ENCODE measurements around the gene PRDX1. TPM values are rescaled to one million over a fixed set of nuclear protein-coding genes. Genes with fewer than 3 reads are reported as not detected.

PRDX1 gene
- 397 and 414 TPM in 2 replicates for total RNA-seq

DNA sequence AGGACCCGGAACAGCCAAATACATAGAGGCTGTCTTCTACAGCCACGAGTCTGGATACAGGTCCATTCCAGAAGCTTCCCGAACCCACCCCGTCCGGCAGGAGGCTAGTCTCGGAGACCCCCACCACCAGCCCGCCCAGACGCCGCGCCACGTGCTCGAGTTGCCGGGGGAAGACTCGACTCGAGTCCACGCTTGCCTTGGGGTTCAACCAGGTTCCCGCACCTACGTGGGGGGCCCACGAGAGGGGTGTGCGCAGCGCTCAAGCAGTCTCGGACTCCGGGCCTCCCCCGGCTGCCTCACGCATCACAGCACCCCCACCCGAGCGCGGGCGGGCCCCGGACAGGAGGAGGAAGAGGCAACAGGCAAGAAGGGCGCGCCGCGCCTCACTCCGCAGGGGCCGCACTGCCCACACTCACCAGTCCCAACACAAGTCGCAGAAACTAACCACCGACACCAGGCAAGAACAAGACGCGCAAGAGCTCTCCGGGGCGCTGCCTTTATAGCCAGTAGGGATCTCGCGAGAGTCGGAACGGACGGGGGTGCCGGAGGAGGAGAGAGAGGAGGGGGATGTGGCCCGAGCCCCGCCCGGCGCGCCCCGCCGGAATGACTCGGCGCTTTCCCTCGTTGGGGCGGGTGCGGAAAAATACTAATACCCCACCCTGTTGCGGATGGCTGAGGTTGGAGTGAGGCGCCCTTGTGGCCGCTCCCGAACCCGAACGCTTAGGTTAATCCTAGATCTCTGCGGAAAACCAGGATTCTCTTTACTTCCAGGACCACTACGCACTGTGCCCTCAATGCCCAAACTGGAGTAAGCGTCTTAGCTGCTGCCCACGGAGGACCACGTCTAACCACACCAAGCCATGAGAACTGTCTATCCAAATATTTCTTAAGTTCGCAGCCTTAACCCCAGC lies at the start of gene PRDX1:
Gene PRDX1 (minus strand): TSS at position 472 of the 911 bp plus-strand sequence. CDS start 2,841 bp downstream, outside the sequence.
- intact Hi-C loops (cut with micrococcal nuclease), result loop anchor here (1.0 to 2.0 kb wide), 9 partner anchors 21 to 509 kb away; partner anchors contain the start of genes CCDC163, GPBP1L1, MMACHC and MUTYH

DNA sequence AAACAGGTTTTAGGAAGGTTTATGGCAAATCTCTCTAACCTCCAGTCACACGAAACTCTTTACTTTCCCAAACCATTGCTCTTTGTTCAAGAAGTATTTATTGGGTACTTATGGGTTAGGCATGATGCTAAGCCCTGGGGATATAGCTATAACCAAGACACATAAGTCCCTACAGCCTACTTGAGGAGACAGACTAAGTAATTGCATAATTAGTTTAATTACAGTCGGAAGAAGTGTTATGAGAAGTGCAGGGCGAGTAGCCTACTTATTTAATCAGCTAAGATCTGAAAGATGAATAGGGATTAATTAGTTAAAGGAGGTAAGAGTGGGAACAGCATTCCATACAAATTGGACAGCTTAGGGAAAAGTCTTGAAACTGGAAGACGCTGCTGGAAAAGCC lies 48.9 kb upstream of the PRDX1 start:
- intact Hi-C loops (cut with micrococcal nuclease), result loop anchor here (1.0 kb wide), 8 partner anchors 13 to 230 kb away; partner anchors contain the start of genes CCDC163, MMACHC, MUTYH and PRDX1

DNA sequence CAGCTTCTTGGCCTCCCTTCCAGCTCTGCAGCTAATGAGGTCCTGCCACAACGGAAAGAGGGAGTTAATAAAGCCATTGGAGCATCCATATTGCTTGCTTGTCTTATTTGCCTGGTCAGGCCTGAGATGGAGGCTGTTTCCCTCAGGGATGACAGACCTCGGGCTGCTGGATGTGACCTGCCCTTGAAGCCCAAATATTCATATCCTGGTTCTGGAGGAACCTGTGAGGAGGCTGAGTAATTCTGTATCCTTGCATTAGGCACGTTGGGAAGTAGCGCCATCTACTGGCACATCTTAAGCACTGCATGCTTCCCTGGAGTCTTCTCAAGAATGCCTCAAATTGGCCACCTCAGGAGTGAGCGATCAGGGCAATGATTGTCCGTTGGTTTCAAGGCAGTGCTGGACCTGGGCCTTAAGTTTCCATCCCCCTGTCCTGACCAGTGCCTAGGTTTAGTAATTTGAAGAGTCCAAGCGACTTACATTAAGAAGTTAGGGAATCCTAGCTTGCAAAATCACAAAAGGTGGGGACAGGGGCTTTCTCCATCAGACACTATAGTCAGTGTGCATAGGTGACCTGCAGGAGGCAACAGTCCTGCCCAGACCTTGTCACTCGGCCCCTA lies 48.4 kb upstream of the PRDX1 start:
- intact Hi-C loops (cut with micrococcal nuclease), result loop anchor here (1.0 kb wide), 8 partner anchors 13 to 230 kb away; partner anchors contain the start of genes CCDC163, MMACHC, MUTYH and PRDX1

DNA sequence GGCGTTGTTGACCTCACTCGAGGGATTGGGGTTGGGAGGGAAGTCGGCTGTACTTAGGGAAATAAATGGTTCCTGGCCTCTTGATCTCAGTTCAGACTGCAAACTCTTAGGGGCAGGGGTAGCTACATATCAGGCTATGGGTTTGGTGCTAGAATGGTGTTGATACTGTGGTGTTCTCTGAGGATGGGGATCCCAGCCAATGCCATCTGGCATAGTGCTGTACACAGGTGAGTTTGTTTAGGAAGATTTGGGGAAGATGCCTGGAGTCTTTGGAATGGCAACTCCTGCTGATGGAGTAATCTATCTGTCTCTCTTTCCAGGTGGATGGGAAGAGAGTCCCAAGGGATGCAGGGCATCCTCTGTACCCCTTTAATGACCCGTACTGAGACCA lies 47.9 kb upstream of the PRDX1 start:
- intact Hi-C loops (cut with micrococcal nuclease), result no loop called here

DNA sequence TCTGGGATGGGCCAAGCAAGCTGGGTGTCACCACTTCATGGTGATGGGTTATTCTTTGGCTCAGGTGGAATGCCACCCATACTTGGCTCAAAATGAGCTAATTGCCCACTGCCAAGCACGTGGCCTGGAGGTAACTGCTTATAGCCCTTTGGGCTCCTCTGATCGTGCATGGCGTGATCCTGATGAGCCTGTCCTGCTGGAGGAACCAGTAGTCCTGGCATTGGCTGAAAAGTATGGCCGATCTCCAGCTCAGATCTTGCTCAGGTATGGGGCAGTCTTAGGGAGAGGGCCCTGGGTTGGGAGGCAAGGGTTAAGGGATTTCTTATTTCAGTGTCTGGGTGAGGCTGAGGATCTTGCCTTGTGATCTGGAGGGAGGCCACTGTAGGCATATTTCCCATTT lies 46.7 kb upstream of the PRDX1 start:
- intact Hi-C loops (cut with micrococcal nuclease), result no loop called here

DNA sequence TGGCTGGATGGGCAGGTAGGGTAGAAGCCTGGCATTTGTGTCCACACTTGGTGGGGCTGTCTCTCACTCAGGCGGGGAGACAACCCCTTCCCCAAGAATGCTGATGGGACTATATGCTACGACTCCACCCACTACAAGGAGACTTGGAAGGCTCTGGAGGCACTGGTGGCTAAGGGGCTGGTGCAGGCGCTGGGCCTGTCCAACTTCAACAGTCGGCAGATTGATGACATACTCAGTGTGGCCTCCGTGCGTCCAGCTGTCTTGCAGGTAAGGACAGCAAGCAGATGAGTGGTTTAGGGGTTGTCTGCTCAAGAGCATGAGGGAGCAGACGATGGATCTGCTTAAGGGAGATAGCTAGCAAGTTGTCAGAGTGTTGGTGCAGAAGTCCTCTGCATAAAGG lies 46.2 kb upstream of the PRDX1 start:
- intact Hi-C loops (cut with micrococcal nuclease), result no loop called here

DNA sequence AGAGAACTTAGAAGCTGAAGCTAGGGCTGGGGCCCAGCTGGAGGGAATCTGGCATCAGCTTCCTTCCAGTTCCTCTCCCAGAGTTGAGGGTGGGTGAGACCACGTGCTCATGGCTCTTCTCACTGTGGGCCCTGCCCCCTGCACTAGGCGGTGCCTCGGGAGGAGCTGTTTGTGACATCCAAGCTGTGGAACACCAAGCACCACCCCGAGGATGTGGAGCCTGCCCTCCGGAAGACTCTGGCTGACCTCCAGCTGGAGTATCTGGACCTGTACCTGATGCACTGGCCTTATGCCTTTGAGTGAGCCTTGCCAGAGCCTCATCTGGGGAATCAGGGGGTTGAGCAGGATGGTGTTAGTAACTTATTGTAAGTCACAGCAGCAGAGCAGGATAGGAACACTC lies 45.0 kb upstream of the PRDX1 start:
- intact Hi-C loops (cut with micrococcal nuclease), result no loop called here

DNA sequence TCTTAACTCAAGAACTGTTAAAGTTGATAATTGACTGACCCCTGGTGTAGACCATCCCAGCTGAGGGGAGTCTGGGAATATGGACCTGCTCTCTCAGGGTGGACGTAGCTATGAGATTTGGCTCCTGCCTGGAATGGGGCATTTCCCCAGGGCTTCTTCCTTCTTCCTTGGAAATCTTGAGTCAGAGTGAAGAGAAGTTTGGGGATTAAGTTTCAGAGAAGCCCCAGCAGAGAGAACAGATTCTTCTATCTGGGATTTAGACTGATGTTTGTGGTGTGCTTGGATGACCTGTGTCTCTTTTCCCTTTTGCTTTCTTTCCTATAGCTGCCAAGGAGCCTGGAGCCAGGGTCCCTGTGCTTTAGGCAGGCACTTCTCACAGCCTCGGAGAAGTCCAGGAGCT lies 42.2 kb upstream of the PRDX1 start:
- intact Hi-C loops (cut with micrococcal nuclease), result no loop called here

DNA sequence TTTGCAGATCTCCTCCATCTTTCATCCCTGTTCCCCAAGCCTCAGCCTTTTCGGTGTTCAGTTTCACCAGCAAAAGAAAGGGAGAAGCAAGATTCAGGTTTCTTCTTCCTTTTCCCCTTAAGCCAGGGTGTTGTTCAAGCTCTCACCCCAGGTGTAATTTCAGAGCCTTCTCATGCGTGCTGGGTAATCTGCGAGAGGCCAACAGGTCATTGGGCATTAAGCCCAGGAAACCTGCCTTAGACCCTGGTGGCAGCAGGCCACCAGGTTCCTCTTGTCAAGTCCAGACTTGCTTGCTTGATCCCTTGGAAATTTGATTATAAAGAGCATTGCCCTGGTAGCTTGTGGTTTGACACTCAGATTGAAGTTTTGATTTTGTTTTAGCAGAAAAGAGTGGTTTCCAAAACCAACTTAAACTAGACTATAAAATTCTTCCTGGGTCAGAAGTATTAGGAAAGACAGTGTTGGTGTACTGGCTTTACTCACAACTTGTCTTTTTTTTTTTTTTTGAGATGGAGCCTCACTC lies 35.8 kb upstream of the PRDX1 start:
- intact Hi-C loops (cut with micrococcal nuclease), result no loop called here

DNA sequence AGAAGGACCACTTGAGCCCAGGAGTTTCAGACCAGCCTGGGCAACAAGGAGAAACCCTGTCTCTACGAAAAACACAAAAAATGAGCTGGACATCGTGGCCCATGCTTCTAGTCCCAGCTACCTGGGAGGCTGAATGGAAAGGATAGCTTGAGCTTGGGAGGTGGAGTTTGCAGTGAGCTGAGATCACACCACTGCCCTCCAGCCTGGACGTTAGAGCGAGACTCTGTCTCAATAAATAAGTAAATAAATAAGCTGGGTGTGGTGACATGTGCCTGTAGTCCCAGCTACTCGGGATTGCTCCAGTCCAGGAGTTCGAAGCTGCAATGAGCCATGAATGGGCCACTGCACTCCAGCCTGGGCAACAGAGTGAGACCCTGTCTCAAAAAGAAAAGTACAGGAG lies 32.5 kb upstream of the PRDX1 start:
- intact Hi-C loops (cut with micrococcal nuclease), result no loop called here

DNA sequence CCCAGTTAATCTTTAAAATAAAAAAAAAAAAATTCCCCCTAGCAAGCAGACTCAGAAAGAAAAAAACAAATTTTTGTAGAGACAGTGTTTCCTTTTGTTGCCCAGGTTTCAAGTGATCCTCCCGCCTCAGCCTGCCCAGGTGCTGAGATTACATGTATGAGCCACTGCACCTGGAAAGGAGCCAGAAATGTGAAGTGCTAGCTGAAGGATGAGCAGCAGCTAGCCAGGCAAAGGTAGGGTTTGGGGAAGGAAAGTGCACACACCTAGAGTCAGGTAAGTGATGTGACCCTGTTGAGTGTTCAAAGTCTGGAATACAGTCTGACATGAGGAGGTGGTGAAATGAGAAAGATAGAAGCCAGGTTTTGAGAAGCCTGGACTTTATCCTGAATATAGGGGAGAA lies 30.6 kb upstream of the PRDX1 start:
- intact Hi-C loops (cut with micrococcal nuclease), result no loop called here

DNA sequence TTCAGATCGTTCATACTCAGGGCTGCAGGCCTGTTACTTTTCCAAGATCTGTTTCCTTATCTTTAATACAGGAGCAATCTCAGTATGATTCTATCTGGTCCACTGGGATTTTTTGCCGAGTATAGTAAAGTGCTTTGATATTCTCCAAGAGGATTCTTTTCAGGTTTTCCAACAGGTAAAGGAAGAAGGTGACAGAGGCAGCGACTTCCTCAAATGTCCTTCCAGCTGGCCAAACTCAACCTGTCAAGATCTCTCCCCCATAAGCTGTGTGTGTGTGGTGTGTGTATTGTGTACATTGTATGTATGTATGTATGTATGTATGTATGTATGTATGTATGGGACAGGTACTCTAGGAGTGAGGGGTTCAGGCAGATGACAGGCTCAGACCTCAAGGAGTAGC lies 30.0 kb upstream of the PRDX1 start:
- intact Hi-C loops (cut with micrococcal nuclease), result loop anchor here (1.0 to 2.0 kb wide), 7 partner anchors 8 to 249 kb away; partner anchors contain the start of genes IPP, NASP and PRDX1

DNA sequence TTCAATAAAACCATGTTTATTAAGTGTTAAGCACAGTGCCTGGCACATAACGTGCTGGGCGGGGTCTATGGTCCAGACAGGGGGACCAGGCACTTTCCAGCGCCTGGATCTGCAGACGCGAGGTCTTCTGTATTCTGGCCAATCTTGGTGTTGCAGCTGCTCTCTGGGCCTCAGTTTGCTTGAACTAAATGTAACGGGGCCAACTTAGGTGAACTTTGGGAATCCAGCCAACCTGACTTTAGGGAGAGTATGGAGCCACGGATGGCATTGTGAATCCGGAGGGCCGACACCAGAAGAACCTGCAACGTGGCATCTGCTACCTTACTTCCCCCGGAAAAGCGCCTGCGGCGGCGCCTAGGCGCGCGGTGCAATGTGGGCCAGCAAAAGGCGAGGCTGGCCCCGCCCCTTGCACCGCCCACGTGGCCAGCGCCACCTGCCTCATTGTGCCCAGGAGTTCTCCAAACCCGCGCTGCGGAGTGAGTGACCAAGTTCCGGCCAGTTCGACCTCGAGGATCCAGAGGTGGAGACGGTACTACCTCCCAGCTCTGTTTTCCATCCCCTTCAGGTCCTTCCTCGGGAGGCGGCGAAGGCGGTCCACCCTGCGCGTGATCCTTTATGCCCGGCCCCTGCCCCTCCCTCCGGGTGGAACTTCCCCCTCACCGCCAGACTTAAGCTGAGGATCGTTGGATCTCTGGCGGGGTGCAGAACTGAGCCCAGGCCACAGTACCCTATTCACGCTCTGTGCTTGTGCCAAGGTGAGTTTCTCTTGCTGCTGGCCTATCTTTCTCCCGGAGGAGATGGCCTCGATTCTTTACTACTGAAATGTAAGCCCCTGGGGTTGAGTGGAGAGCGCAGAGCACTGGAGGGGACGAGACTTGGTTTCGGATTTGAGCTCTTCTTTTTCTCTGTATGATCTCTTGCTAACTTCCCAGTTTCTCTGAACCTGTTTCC lies 29.0 kb upstream of the PRDX1 start, which contains the start of gene AKR1A1:
Gene AKR1A1 (plus strand): TSS at position 426 of the 951 bp plus-strand sequence. CDS start 10,969 bp downstream, outside the sequence.
- intact Hi-C loops (cut with micrococcal nuclease), result loop anchor here (1.0 to 2.0 kb wide), 12 partner anchors 7 to 811 kb away; partner anchors contain the start of genes CCDC163, GPBP1L1, IPP and KIF2C

DNA sequence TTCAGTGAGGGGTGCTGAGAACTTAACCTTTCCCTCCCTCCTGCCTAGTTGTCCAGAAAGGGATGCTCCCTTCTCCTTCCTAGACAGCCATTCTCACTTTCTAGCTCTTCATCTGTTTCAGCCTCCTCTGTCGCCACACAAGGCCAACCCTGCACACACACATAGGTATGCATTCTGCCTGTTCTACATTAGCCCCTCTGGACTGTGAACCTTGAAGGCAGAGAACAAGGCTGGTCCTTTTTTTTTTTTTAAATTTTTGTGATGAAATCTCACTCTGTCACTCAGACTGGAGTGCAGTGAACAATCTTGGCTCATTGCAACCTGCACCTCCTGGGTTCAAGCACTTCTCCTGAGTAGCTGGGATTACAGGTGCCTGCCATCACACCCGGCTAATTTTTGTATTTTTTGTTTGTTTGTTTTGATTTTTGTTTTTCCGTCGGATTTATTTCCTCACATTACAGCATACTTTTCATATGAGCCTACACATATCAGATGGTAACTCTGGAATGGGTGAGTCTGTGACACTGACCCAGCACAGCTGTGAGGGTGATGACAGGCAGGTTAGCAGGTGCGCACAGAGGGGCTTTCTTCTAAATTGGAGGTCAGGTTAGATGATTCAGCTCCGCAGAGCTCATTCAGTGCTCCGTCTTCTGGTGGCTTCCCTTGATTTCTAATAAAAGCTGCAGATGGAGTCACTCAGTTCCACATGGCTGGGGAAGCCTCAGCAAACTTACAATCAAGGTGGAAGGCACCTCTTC lies 24.0 kb upstream of the PRDX1 start:
- intact Hi-C loops (cut with micrococcal nuclease), result no loop called here

DNA sequence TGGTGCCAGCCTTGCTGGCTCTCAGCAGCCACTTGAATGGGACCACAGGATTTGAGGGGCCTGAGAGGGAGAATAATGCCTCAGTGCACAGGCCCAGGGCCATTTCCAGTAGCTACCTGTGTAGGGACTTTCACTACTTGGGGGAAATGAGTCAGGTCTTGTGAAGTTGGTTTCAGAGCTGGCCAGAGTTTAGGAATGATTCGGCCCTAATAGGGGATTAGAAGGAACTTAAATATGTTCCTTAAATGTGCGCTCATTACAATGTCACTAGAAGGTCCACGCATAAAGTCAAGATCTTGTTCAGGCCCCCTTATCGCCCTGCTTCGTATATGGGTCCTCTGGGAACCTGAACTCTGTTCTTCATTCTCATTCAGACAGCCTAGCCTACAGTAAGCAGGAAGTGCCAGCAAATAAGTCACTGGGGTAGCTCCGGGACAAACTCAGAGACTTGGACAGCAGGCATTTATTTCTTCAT lies 23.4 kb upstream of the PRDX1 start:
- intact Hi-C loops (cut with micrococcal nuclease), result no loop called here

DNA sequence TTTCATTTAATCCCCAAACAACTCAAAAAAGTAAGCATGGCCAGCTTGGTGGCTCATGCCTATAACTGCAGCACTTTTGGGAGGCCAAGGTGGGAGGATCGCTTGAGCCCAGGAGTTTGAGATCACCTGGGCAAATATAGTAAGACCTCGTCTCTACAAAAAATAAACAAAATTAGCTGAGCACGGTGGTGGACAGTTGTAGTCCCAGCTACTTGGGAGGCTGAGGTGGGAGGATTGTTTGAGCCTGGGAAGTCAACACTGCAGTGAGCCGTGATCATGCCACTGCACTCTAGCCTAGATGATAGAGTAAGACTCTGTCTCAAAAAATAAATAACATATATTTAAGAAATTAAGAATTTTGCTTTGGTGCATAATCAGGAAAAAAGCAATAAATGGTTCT lies 22.8 kb upstream of the PRDX1 start:
- intact Hi-C loops (cut with micrococcal nuclease), result loop anchor here (1.0 kb wide), 1 partner anchor 39 kb away; no protein-coding TSS in a partner anchor

DNA sequence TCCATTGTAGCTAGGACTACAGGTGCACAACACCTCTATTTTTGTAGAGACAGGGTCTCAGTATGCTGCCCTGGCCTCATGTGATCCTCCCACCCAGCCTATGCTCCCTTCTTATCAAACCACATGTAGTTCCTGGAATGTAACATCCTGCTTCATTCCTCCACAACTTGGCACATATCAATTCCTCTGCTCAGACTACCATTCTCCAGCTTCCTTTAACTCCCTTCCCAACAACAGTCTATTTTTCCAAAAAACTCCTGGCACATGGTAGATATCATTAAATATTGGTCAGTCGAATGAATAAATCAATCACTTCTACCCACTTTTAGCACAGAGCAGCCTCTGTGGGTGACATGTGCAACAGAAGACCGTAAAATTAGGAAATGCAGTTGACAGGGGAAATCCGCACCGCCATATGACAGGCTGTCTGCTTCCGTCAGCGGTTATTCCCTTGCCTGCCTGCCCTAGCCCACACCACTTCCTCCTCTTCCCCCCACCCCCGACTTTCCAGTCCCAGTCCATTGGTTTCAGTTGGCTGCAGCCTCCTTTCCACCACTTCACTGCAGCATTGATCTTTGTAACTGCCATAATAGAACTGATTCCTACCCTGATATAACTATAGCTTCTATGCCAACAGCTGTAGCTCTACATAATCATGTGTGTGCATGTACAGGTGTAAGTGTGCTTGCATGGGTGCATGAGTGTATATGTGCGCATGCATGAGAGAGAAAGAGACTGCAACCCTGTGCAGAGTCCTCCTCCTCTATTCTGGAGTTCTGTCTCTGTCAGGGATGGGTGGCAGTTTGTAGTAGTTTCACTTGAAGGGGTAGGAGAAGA lies 22.1 kb upstream of the PRDX1 start:
- intact Hi-C loops (cut with micrococcal nuclease), result loop anchor here (1.0 kb wide), 3 partner anchors 8 to 40 kb away; no protein-coding TSS in a partner anchor

DNA sequence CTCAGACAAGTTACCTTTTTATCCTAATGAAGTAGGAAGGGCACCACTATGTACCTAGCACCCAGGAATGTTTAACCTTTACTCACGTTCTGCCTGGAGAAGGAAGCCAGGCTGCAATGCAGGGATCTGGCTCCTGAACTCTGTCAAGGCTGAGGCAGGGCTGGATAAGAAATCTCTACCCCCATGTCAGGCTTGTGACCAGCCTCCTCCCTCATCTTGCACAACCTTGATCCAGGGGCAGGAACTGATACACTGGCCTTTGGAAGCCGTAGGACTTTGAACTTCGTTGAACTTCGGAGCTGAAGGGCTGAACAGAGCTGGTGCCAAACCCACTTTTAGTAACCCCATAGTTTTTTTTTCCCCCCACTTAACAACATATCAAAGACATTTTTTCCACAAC lies 20.9 kb upstream of the PRDX1 start:
- intact Hi-C loops (cut with micrococcal nuclease), result no loop called here

DNA sequence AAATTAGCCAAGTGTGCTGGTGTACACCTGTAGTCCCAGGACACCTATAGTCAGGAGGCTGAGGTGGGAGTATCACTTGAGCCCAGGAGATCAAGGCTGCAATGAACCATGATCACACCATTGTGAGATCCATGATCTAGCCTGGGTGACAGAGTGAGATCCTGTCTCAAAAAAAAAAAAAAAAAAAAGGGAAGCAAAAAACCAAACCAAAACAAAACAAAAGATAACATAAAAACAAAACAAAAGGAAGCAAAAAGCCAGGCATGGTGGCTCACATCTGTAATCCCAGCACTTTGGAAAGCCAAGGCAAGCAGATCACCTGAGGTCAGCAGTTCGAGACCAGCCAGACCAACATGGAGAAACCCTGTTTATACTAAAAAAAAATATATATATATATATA lies 19.5 kb upstream of the PRDX1 start:
- intact Hi-C loops (cut with micrococcal nuclease), result no loop called here
